ENCODE results near the gene ALK.

Gene ALK

DNA sequence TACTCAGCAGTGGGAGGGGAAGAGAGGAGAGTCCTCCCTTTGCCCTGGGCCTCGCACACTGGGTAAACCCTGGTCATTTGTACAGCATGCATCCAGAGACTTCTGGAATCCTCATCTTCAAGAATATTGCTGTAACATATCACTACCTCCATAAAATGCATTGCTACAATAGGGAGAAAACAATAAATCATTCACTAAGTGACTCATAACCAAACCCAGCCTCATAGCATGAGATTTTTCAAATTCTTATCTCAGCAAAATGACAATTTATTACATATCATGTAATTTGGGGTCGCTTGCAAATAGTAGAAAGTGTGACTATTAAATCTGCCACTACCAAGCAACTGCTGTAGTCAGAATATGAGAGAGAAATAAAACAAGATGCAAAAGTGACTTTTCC, 189.4 kb downstream of the ALK start:
- TF ChIP-seq, protein P1, sequence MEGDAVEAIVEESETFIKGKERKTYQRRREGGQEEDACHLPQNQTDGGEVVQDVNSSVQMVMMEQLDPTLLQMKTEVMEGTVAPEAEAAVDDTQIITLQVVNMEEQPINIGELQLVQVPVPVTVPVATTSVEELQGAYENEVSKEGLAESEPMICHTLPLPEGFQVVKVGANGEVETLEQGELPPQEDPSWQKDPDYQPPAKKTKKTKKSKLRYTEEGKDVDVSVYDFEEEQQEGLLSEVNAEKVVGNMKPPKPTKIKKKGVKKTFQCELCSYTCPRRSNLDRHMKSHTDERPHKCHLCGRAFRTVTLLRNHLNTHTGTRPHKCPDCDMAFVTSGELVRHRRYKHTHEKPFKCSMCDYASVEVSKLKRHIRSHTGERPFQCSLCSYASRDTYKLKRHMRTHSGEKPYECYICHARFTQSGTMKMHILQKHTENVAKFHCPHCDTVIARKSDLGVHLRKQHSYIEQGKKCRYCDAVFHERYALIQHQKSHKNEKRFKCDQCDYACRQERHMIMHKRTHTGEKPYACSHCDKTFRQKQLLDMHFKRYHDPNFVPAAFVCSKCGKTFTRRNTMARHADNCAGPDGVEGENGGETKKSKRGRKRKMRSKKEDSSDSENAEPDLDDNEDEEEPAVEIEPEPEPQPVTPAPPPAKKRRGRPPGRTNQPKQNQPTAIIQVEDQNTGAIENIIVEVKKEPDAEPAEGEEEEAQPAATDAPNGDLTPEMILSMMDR (IDR thresholded peaks at IDR 0.05; ENCODE audit: insufficient read depth, missing control alignments), result no peak
- no peak for FAIRE-seq

DNA sequence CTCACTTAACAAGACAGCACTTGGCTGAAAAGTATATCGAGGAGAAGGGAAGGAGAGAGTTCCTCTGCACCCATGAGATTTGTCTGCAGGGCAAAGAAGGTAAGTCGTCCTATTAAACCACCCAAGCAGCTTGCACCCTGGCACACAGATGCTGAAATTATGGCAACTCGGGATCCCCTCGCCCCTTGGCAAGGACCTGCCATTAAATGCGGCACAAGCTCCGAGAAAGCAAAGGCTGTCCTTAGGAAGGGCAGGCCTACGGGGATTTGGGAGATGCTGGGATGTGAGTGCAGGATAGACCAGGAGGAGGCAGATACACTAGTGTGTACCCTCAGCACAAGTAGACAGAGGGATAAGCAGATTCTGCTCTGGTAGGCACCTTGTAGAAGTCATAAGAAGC, 191.5 kb downstream of the ALK start:
- no peak for DNase-seq (ENCODE audit: insufficient read length, low spot score)
- TF ChIP-seq, protein P1 (IDR thresholded peaks at IDR 0.05; ENCODE audit: insufficient read depth, missing control alignments), result no peak
- no peak for FAIRE-seq

More for the DNA sequence above, 189.4 kb downstream of the ALK start:
- DNase-seq (ENCODE audit: insufficient read length, low spot score), result no peak

DNA sequence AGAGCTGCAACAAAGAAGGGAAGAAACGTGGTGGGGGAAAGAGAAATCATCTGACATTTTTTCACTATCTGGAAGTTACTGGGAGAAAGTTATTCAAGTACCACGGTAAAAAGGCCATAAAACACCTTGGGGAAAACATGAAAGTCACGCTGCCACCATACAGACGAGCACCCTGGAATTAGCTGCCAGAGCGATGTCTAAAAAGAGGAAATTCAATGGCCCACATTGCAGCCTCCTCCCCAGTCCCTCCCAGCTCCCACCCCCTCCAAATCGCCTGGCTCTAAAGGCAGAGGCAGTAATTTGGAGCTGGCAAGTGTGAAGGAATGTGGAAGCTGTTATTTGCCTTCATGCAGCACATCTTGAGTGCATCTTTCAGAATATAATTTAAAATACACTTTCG, 192.0 kb downstream of the ALK start:
- FAIRE-seq (no peak), DNase-seq (ENCODE audit: insufficient read length, low spot score) (no peak)
- TF ChIP-seq, protein P1 (IDR thresholded peaks at IDR 0.05; ENCODE audit: insufficient read depth, missing control alignments), result no peak

DNA sequence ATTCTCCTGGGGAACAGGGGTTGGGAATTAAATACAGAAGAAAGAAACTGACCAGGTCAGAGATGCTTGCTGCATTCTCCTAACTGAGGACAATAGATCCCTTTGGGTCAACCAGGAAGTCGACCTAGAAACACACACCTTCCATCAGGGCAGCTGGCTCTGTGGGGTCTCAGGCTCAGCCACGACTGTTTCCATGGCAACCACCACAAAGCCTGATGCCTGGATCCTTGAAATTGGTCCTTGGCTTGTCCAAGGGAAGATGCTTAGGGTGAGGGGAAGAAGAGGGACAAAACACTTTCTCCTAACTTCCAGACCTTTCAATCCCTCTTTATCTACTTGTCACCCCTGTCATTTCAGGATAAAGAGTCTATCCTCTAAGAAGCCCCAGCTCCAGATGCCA, 194.4 kb downstream of the ALK start:
- no peak for FAIRE-seq
- DNase-seq (ENCODE audit: insufficient read length, low spot score), result no peak
- TF ChIP-seq, protein P1 (IDR thresholded peaks at IDR 0.05; ENCODE audit: insufficient read depth, missing control alignments), result no peak

DNA sequence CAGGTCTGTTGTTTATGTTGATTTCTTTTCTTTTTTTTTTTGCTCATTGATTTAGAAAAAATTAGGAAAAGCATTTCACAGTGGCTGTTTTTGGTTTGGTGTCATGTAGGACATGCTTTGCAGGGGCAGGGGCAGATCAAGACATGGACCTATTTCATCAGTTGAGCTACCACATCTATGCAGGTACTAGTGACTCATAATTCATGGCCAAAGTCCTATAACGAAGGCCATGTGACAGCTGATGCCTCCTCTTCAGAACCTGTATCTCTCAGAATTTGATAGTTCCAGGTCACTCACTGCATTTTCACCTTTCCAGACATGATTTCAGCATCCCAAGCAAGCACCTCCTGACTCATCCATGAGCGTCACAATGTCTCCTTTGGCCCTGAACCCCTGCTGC, 195.8 kb downstream of the ALK start:
- FAIRE-seq, result no peak
- TF ChIP-seq, protein P1 (IDR thresholded peaks at IDR 0.05; ENCODE audit: insufficient read depth, missing control alignments), result no peak
- DNase-seq (ENCODE audit: insufficient read length, low spot score), result no peak

DNA sequence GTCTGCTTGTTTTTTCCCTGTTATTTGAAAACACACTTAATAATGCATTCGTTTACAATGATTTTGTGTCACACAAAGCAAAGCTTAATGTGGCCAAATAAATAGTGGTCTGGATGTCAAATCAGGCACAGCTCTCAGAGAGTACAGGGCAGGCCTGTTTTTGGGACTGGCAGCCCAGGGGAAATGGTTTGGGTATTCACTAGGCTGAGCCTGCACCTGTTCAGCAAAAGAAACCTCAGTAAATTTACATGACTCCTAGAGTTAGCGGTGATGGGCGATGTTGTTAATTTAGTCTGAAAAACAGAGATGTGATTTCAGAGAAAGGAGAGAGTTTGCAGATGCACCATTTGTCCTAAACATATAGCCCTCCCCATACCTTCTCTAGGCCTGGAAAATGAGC, 197.1 kb downstream of the ALK start:
- DNase-seq (ENCODE audit: insufficient read length, low spot score), result no peak
- FAIRE-seq, result no peak
- TF ChIP-seq, protein P1 (IDR thresholded peaks at IDR 0.05; ENCODE audit: insufficient read depth, missing control alignments), result no peak

DNA sequence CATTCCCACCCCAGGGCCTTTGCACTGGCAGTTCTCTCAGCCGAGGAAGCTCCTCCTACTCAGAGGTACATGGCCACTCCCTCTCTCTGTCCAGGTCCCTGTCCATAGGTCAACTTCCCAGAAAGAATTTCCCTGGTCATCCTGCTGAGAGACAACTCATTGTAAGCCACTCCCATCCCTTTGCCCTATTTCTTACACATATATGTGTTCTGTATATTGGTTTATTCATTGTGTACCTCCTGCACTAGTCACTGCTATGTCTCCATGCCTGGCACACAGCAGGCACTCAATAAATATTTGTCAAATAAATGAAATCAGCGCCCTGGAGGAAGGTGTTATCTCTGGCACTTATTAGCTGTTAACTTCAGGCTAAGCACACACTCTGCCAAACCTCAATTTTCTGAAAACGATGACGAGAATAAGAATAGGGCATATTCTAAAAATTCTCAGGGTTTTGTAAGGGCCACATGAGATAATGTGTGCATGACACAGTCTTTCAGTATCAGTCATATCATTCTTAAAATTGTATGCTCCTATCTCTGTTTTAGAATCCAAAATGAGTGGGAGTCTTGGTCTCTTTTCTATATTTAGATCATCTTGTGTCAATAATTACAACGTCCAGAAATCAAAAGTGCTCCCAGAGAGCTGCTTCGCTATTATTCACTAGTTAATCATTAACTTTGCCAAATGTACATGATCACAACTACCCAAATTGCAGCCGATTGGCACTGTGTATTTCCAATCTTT, 198.0 kb downstream of the ALK start:
- no peak for FAIRE-seq
- no peak for DNase-seq (ENCODE audit: insufficient read length, low spot score)
- TF ChIP-seq, protein P1 (IDR thresholded peaks at IDR 0.05; ENCODE audit: insufficient read depth, missing control alignments), result no peak

All from D721Med (cell line).